ENCODE data around the gene LAMB2. TPM values are rescaled to one million over a fixed set of nuclear protein-coding genes. Genes with fewer than 3 reads are reported as not detected.

Gene LAMB2
- total RNA-seq, 1 donor from 2014 or later = 47.6 TPM

GRCh38 chr3:49120438-49121131, 12.3 kb downstream of the LAMB2 start, which contains the start of gene USP19:
Gene USP19, minus strand, starts transcription at chr3:49120823. Its CDS starts 1,678 bp downstream, at chr3:49119145.
- peak; percentile 90 for DNase-seq

GRCh38 chr3:49120096-49120437, 12.8 kb downstream of the LAMB2 start:
- DNase-seq = no peak

- no peak for DNase-seq
Observed at GRCh38 chr3:49119439-49119838, 13.4 kb downstream of the LAMB2 start.

GRCh38 chr3:49119036-49119435, 13.8 kb downstream of the LAMB2 start:
- DNase-seq = no peak

- no peak for DNase-seq
Observed at GRCh38 chr3:49112262-49112661, 20.6 kb downstream of the LAMB2 start.

- no peak for DNase-seq
Observed at GRCh38 chr3:49111347-49111746, 21.5 kb downstream of the LAMB2 start.

- no peak for DNase-seq
Observed at GRCh38 chr3:49110780-49111179, 22.1 kb downstream of the LAMB2 start.

GRCh38 chr3:49108346-49108745, 24.5 kb downstream of the LAMB2 start:
- DNase-seq = no peak

- DNase-seq = peak; percentile 92
Observed at GRCh38 chr3:49104427-49105291, 28.2 kb downstream of the LAMB2 start, which contains the start of gene QARS1. Gene QARS1, minus strand, starts transcription at chr3:49104757. Its CDS starts 24 bp downstream, at chr3:49104733.

GRCh38 chr3:49104052-49104426, 28.8 kb downstream of the LAMB2 start:
- DNase-seq = no peak

- no peak for DNase-seq
Observed at GRCh38 chr3:49100046-49100615, 32.7 kb downstream of the LAMB2 start.

GRCh38 chr3:49098910-49099630, 33.8 kb downstream of the LAMB2 start:
- no peak for DNase-seq

- DNase-seq = no peak
Observed at GRCh38 chr3:49098429-49098828, 34.4 kb downstream of the LAMB2 start.

GRCh38 chr3:49093853-49094767, 38.7 kb downstream of the LAMB2 start, which contains the start of gene QRICH1:
Gene QRICH1, minus strand, starts transcription at chr3:49094071. Its CDS starts 17,054 bp downstream, at chr3:49077017.
- peak; percentile 95 for DNase-seq

- DNase-seq = peak; percentile 81
Observed at GRCh38 chr3:49092938-49093852, 39.7 kb downstream of the LAMB2 start.

GRCh38 chr3:49081429-49081828, 51.4 kb downstream of the LAMB2 start:
- no peak for DNase-seq

GRCh38 chr3:49079270-49079669, 53.6 kb downstream of the LAMB2 start:
- DNase-seq = no peak

- DNase-seq = no peak
Observed at GRCh38 chr3:49076646-49077045, 56.2 kb downstream of the LAMB2 start.

GRCh38 chr3:49076116-49076515, 56.7 kb downstream of the LAMB2 start:
- no peak for DNase-seq
